Subcutaneous adipose tissue (tissue), 4 donors: ENCODE data around the gene GPATCH1. TPM values are rescaled to one million over a fixed set of nuclear protein-coding genes. Genes with fewer than 3 reads are reported as not detected.

ENCODE experiments used
- total RNA-seq, 4 donors: library from RNA; depleted of rRNA; stranded (reverse); fragments of >200 nt; gene quantifications; one replicate each; pipeline ENCODE4 v1.1.0, GENCODE V29; 2016
- TF ChIP-seq, protein P1 (sequence below): fragments of 450-650 bp; IDR thresholded peaks from one replicate; pipeline ENCODE4 v1.5.1; 2016; ENCODE audit warnings: low read depth, mild to moderate bottlenecking, control low read depth, antibody characterized with exemption, moderate library complexity

GPATCH1 gene
- total RNA-seq, 4 donors from 2014 or later, result 6.5 to 14.0 (median 10.5) TPM

GRCh38 chr19:33130433-33130832 lies 49.5 kb downstream of the GPATCH1 start:
- TF ChIP-seq, protein P1, sequence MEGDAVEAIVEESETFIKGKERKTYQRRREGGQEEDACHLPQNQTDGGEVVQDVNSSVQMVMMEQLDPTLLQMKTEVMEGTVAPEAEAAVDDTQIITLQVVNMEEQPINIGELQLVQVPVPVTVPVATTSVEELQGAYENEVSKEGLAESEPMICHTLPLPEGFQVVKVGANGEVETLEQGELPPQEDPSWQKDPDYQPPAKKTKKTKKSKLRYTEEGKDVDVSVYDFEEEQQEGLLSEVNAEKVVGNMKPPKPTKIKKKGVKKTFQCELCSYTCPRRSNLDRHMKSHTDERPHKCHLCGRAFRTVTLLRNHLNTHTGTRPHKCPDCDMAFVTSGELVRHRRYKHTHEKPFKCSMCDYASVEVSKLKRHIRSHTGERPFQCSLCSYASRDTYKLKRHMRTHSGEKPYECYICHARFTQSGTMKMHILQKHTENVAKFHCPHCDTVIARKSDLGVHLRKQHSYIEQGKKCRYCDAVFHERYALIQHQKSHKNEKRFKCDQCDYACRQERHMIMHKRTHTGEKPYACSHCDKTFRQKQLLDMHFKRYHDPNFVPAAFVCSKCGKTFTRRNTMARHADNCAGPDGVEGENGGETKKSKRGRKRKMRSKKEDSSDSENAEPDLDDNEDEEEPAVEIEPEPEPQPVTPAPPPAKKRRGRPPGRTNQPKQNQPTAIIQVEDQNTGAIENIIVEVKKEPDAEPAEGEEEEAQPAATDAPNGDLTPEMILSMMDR, result no peak

- TF ChIP-seq, protein P1, result no peak
Observed at GRCh38 chr19:33132021-33132420, 51.0 kb downstream of the GPATCH1 start, which contains the start of gene WDR88. WDR88 (plus strand) TSS chr19:33132114; CDS start chr19:33132170, 56 bp downstream.

DNA sequence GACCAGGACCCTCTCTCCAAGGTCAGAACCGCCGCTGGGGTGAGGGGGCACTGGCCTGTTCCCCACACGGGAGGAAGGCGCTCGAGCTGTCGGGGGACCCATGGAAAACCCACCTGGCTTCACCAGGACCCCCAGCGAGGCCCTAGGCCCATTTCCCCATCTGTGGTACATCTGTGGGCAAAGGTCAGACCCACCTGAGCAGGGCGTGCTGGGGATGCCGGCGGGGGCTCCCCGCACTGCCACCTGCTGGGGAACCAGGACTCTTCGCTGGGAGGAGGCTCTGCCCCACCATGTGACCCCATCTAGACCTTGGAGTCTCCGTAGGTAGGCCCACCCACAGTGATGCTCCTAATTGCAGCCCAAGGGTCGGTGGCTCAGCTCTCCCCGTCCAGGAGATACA lies 51.4 kb downstream of the GPATCH1 start:
- TF ChIP-seq, protein P1, result no peak

- TF ChIP-seq, protein P1, result no peak
Observed at GRCh38 chr19:33133438-33134031, 52.6 kb downstream of the GPATCH1 start.

- TF ChIP-seq, protein P1, result no peak
Observed at GRCh38 chr19:33134571-33135041, 53.6 kb downstream of the GPATCH1 start.

- TF ChIP-seq, protein P1, result no peak
Observed at GRCh38 chr19:33139165-33139564, 58.2 kb downstream of the GPATCH1 start.

DNA sequence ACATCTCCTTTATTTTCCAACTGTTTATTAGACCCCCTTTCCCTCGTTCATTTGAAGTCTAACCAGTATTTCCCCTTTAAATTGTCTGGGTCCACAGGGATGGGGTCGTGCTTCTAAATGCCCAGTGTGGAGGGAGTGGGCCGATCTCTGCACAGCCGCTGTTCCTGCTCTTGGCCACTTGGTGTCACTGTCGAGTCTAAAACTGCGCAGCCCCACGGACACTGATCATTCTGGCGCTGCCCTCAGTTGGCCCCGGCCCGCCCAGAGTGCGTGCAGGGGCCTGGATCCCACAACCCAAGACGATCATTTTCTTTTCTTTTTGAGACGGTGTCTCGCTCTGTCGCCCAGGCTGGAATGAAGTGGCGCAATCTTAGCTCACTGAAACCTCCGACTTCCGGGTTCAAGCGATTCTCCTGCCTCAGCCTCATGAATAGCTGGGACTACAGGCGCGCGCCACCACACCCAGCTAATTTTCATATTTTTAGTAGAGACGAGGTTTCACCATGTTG lies 63.0 kb downstream of the GPATCH1 start:
- TF ChIP-seq, protein P1, result no peak
